DND-41 (cell line): ENCODE measurements around the gene TGM5.
"Not testable (repeated sequence)": the region's sequence is repeated elsewhere in the genome, so short reads cannot be mapped to it uniquely, and the experiment has no call there.

Experiments used
- EZH2 ChIP-seq: IDR thresholded peaks from 3 replicates; pipeline ENCODE4 v1.6.1; 2012; ENCODE audit warnings: borderline replicate concordance, low read depth, mild to moderate bottlenecking, moderate library complexity, low read length, inconsistent platforms; ENCODE audit not compliant: severe bottlenecking
- TF ChIP-seq, protein P1 (sequence below): IDR thresholded peaks from 2 replicates; pipeline ENCODE4 v1.5.1; 2012; ENCODE audit warnings: borderline replicate concordance, low read length, moderate library complexity, mild to moderate bottlenecking; ENCODE audit not compliant: poor library complexity, severe bottlenecking; ENCODE audit errors: extremely low read depth

DNA sequence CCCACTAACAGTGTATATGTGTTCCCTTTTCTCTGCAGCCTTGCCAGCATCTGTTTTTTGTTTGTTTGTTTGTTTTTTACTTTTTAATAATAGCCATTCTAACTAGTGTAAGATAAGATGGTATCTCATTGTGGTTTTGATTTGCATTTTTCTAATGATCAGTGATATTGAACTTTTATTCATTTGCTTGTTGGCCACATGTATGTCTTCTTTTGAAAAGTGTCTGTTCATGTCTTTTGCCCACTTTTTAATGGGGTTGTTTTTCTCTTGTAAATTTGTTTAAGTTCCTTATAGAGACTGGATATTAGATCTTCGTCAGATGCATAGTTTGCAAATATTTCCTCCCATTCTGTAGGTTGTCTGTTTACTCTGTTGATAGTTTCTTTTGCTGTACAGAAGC is 5.2 kb upstream of the TGM5 start:
- TF ChIP-seq, protein P1, sequence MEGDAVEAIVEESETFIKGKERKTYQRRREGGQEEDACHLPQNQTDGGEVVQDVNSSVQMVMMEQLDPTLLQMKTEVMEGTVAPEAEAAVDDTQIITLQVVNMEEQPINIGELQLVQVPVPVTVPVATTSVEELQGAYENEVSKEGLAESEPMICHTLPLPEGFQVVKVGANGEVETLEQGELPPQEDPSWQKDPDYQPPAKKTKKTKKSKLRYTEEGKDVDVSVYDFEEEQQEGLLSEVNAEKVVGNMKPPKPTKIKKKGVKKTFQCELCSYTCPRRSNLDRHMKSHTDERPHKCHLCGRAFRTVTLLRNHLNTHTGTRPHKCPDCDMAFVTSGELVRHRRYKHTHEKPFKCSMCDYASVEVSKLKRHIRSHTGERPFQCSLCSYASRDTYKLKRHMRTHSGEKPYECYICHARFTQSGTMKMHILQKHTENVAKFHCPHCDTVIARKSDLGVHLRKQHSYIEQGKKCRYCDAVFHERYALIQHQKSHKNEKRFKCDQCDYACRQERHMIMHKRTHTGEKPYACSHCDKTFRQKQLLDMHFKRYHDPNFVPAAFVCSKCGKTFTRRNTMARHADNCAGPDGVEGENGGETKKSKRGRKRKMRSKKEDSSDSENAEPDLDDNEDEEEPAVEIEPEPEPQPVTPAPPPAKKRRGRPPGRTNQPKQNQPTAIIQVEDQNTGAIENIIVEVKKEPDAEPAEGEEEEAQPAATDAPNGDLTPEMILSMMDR, result not testable (repeated sequence)
- TF ChIP-seq EZH2, result not testable (repeated sequence)
